HG02678 (cell line): ENCODE measurements around the gene ACOXL.

ENCODE experiments used
- ATAC-seq: cut with Tn5 transposase; IDR thresholded peaks from one replicate; pipeline ENCODE4 v1.9.1; 2021; ENCODE audit warnings: mild to moderate bottlenecking, moderate library complexity; ENCODE audit not compliant: unreplicated experiment

Gene ACOXL

GRCh38 chr2:110819711-110820110 lies 87.3 kb downstream of the ACOXL start:
- no peak for ATAC-seq

GRCh38 chr2:110820128-110820527 lies 87.8 kb downstream of the ACOXL start:
- no peak for ATAC-seq

- ATAC-seq: no peak
These were observed 90.8 kb downstream of the ACOXL start for GRCh38 chr2:110823165-110823564.

- ATAC-seq: no peak
These were observed 95.1 kb downstream of the ACOXL start for GRCh38 chr2:110827511-110827910.

GRCh38 chr2:110828330-110828729 lies 96.0 kb downstream of the ACOXL start:
- no peak for ATAC-seq

GRCh38 chr2:110829413-110830146 lies 97.2 kb downstream of the ACOXL start:
- ATAC-seq: no peak

- no peak for ATAC-seq
These were observed 100.4 kb downstream of the ACOXL start for GRCh38 chr2:110832740-110833139.

- ATAC-seq: no peak
These were observed 101.9 kb downstream of the ACOXL start for GRCh38 chr2:110834134-110834827.

GRCh38 chr2:110836671-110837070 lies 104.3 kb downstream of the ACOXL start:
- no peak for ATAC-seq

GRCh38 chr2:110837446-110838409 lies 105.4 kb downstream of the ACOXL start:
- ATAC-seq: no peak

- no peak for ATAC-seq
These were observed 106.4 kb downstream of the ACOXL start for GRCh38 chr2:110838657-110839384.

GRCh38 chr2:110840508-110840907 lies 108.1 kb downstream of the ACOXL start:
- no peak for ATAC-seq

- ATAC-seq: no peak
These were observed 109.7 kb downstream of the ACOXL start for GRCh38 chr2:110842048-110842447.

- no peak for ATAC-seq
These were observed 111.1 kb downstream of the ACOXL start for GRCh38 chr2:110843496-110843895.

- ATAC-seq: no peak
These were observed 111.7 kb downstream of the ACOXL start for GRCh38 chr2:110843959-110844510.

GRCh38 chr2:110847651-110848050 lies 115.3 kb downstream of the ACOXL start:
- no peak for ATAC-seq

- ATAC-seq: no peak
These were observed 115.7 kb downstream of the ACOXL start for GRCh38 chr2:110848071-110848470.

- ATAC-seq: no peak
These were observed 116.2 kb downstream of the ACOXL start for GRCh38 chr2:110848519-110849030.

- no peak for ATAC-seq
These were observed 119.2 kb downstream of the ACOXL start for GRCh38 chr2:110851531-110851930.

GRCh38 chr2:110852051-110852450 lies 119.7 kb downstream of the ACOXL start:
- no peak for ATAC-seq
